ENCODE results near the gene TPMT.

DNA sequence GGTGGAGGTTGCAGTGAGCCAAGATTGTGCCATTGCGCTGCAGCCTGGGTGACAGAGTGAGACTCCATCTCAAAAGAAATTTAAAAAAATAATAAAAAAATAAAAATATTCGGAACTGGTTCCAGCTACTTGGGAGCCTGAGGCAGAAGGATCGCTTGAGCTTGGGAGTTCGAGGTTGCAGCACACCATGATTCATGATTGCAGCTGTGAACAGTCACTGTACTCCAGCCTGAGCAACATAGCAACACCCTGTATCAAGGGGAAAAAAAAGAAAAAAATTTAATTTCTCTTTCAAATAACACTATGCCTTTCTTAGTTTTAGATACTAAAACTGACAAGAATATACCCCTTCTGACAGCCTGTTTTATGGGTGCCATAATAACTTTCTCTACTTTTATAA is 10.9 kb upstream of the TPMT start:
- TF ChIP-seq, protein P1, sequence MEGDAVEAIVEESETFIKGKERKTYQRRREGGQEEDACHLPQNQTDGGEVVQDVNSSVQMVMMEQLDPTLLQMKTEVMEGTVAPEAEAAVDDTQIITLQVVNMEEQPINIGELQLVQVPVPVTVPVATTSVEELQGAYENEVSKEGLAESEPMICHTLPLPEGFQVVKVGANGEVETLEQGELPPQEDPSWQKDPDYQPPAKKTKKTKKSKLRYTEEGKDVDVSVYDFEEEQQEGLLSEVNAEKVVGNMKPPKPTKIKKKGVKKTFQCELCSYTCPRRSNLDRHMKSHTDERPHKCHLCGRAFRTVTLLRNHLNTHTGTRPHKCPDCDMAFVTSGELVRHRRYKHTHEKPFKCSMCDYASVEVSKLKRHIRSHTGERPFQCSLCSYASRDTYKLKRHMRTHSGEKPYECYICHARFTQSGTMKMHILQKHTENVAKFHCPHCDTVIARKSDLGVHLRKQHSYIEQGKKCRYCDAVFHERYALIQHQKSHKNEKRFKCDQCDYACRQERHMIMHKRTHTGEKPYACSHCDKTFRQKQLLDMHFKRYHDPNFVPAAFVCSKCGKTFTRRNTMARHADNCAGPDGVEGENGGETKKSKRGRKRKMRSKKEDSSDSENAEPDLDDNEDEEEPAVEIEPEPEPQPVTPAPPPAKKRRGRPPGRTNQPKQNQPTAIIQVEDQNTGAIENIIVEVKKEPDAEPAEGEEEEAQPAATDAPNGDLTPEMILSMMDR (IDR thresholded peaks at IDR 0.05) = no peak
- TF ChIP-seq POLR2A (IDR thresholded peaks at IDR 0.05) (no peak), POLR2AphosphoS5 (IDR thresholded peaks at IDR 0.05) (no peak)

All from prostate gland (tissue), 2 donors.